Body of pancreas (tissue), 4 donors: Measurements from ENCODE around the gene VLDLR. TPM values are rescaled to one million over a fixed set of nuclear protein-coding genes. Genes with fewer than 3 reads are reported as not detected.

ENCODE experiments used
- ATAC-seq: fragments of 150-250 bp; one replicate; pipeline ENCODE4 v1.9.1; 2016
- DNase-seq, 4 donors: peaks; one replicate each; pipeline ENCODE4 v3.0.0-alpha.2; 2019
- H3K27ac ChIP-seq, 4 donors: fragments of 200-600 bp; sonication (generic); 1 replicate in 3 of 4; 2 replicates in 1 of 4; pipeline versions ENCODE4 v1.5.1 to v1.6.1; 2016 to 2019; ENCODE audit warnings: mild to moderate bottlenecking in 1 of 4, mixed read lengths in 1 of 4, moderate library complexity in 1 of 4
- H3K27me3 ChIP-seq, 2 donors: fragments of 200-600 bp; sonication (generic); one replicate each; pipeline ENCODE4 v1.6.0; 2016; ENCODE audit warnings: mild to moderate bottlenecking in 1 of 2
- H3K36me3 ChIP-seq, 2 donors: fragments of 200-600 bp; sonication (generic); replicated peaks in 1 of 2; 2 replicates each; pipeline ENCODE4 v1.5.1; 2016; ENCODE audit warnings: low read depth in 2 of 2; ENCODE audit not compliant: insufficient read depth in 1 of 2
- H3K4me1 ChIP-seq: fragments of 200-600 bp; sonication (generic); one replicate; pipeline ENCODE4 v1.6.0; 2016
- H3K4me3 ChIP-seq, 2 donors: fragments of 200-600 bp; sonication (generic); 1 replicate in 1 of 2; 2 replicates in 1 of 2; pipeline ENCODE4 v1.5.1; 2016 to 2019
- H3K9me3 ChIP-seq, 3 donors: fragments of 200-600 bp; sonication (generic); 1 replicate in 2 of 3; 2 replicates in 1 of 3; pipeline ENCODE4 v1.5.1; 2016
- CTCF ChIP-seq, 7 experiments: fragments of 450-650 bp in 4 of 7; fragments of 200-600 bp in 3 of 7; sonication (generic) in 3 of 7; IDR thresholded peaks; one replicate each; pipeline ENCODE4 v1.5.1; 2016 to 2019; ENCODE audit warnings: antibody characterized with exemption in 7 of 7
- POLR2A ChIP-seq, 3 donors: fragments of 450-650 bp; IDR thresholded peaks; one replicate each; pipeline ENCODE4 v1.6.1; 2016; ENCODE audit warnings: antibody characterized with exemption in 3 of 3, mild to moderate bottlenecking in 2 of 3
- WGBS, 2 donors: methylation state at CpG; one replicate each; pipeline ENCODE4 v1.1.5; 2017; 5-methylcytosine and 5-hydroxymethylcytosine counted together
- intact Hi-C: fragments of 100-400 bp; cut with DNase I; formaldehyde crosslinking; loops from one replicate; pipeline ENCODE4 v1.15.1; 2023
- total RNA-seq, 2 donors: library from RNA; depleted of rRNA; stranded (reverse); fragments of >200 nt; gene quantifications; one replicate each; pipeline ENCODE4 v1.1.0, GENCODE V29; 2016

VLDLR gene
- total RNA-seq, 2 donors from 2014 or later: 14.8 to 18.1 TPM

- 89 to 92% methylated on average over 2 of the region's 2 CpGs for WGBS, 2 donors
- Histone ChIP-seq H3K4me1 (peaks cover 7% of the 10 kb centered on the region), H3K4me3 (no peak overlapping the region), H3K27ac (no peak overlapping the region), H3K27me3 (no peaks in the 10 kb centered on the region), H3K36me3 (no peaks in the 10 kb centered on the region), H3K9me3 (no peaks in the 10 kb centered on the region)
- ATAC-seq (no peak), DNase-seq (no peak)
- intact Hi-C loops: no loop called here
- no peak for TF ChIP-seq POLR2A (IDR thresholded peaks at IDR 0.05)
- no peak for TF ChIP-seq CTCF (IDR thresholded peaks at IDR 0.05)
These were observed 21.3 kb upstream of the VLDLR start for GRCh38 chr9:2600307-2600706.

- Histone ChIP-seq H3K9me3 (no peaks in the 10 kb centered on the region), H3K27ac (no peak overlapping the region), H3K4me3 (no peak overlapping the region), H3K27me3 (no peaks in the 10 kb centered on the region), H3K36me3 (no peaks in the 10 kb centered on the region), H3K4me1 (peaks cover 7% of the 10 kb centered on the region)
- WGBS, 2 donors: 77 to 81% methylated on average over 3 of the region's 3 CpGs
- intact Hi-C loops: no loop called here
- DNase-seq (no peak), ATAC-seq (no peak)
- TF ChIP-seq CTCF (IDR thresholded peaks at IDR 0.05): no peak
- no peak for TF ChIP-seq POLR2A (IDR thresholded peaks at IDR 0.05)
These were observed 19.7 kb upstream of the VLDLR start for GRCh38 chr9:2601785-2602378.

DNA sequence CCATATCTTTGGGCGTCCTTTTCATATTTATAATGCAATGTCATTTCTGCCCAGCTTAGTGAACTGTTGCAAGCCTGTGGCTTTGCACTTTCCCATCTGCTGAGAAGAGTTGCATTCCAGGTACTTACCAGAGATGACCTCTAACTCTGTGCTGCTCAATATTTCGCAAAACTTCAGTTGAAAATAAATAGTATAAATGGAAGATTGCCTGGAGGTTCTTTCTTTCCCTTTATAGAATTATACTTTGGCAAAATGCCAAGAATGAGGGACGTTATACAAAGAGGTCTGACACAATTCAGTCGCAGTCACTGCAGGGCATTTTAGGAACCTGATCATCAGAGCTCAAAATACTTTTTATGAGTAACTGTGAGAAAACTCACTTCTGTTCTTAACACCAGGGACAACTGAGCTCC is 18.9 kb upstream of the VLDLR start:
- 10 to 13% methylated on average over 4 of the region's 4 CpGs for WGBS, 2 donors
- no peak for ATAC-seq

GRCh38 chr9:2603621-2604020 is 18.0 kb upstream of the VLDLR start:
- Histone ChIP-seq H3K4me1 (peaks cover 7% of the 10 kb centered on the region), H3K4me3 (no peak overlapping the region), H3K36me3 (no peaks in the 10 kb centered on the region), H3K9me3 (no peaks in the 10 kb centered on the region), H3K27me3 (no peaks in the 10 kb centered on the region), H3K27ac (no peak overlapping the region)
- ATAC-seq (no peak), DNase-seq (no peak)
- 94 to 98% methylated on average over 2 of the region's 2 CpGs for WGBS, 2 donors
- TF ChIP-seq CTCF (IDR thresholded peaks at IDR 0.05) (no peak), POLR2A (IDR thresholded peaks at IDR 0.05) (no peak)
- intact Hi-C loops: no loop called here

More for the DNA sequence above, 18.9 kb upstream of the VLDLR start:
- H3K27ac ChIP-seq: no peak overlapping the region
- H3K4me1 ChIP-seq: peaks cover 7% of the 10 kb centered on the region
- TF ChIP-seq POLR2A (IDR thresholded peaks at IDR 0.05) (no peak), CTCF (IDR thresholded peaks at IDR 0.05) (no peak)
- DNase-seq: no peak
- H3K9me3 ChIP-seq: no peaks in the 10 kb centered on the region
- H3K27me3 ChIP-seq: no peaks in the 10 kb centered on the region
- H3K36me3 ChIP-seq: no peaks in the 10 kb centered on the region
- intact Hi-C loops: no loop called here
- H3K4me3 ChIP-seq: no peak overlapping the region

GRCh38 chr9:2605246-2605645 is 16.3 kb upstream of the VLDLR start:
- 97% methylated on average over 3 of the region's 3 CpGs for WGBS, 2 donors
- DNase-seq: no peak
- Histone ChIP-seq H3K27me3 (no peaks in the 10 kb centered on the region), H3K36me3 (no peaks in the 10 kb centered on the region), H3K4me1 (peaks cover 7% of the 10 kb centered on the region), H3K4me3 (no peak overlapping the region), H3K9me3 (no peaks in the 10 kb centered on the region), H3K27ac (no peak overlapping the region)
- no peak for TF ChIP-seq POLR2A (IDR thresholded peaks at IDR 0.05)
- TF ChIP-seq CTCF (IDR thresholded peaks at IDR 0.05): no peak
- ATAC-seq: no peak
- intact Hi-C loops: no loop called here
